GM18526 (cell line): ENCODE data around the gene FAM234B.

Source experiments
- POLR2A ChIP-seq: IDR thresholded peaks from 3 replicates; pipeline ENCODE4 v1.6.1; 2011; ENCODE audit not compliant: insufficient read length; ENCODE audit errors: extremely low read depth

The FAM234B gene

DNA sequence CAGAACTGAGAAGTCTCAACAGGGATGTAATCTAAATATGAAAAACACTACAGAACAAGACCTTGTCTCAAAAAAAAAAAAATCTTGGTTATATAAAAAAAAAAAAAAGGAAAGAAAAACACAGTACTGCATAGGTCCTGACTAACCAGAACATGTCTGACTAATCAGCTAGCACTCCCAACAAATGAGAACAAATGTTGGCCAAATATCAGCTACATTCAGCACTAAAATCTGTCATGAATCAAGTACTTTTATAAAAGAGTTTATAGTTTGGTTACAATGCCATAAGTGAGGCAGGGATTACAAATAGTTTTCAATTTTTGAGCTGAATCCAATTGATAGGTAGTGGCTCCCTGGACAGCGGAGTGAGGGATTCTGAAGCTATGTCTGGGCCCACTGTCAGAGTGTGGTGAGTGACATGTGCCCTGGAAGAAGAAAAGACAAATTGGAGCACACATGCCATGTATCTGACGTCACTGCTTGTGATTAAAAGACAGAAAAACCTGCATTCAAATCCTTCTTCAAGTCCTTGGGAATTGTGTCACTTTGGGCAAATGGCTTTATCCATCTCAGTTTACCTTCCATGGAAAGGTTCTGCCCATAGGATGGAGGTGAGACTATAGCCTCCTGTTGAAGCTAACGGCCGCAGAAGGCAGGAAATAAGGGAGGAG lies 5.6 kb upstream of the FAM234B start:
- no peak for TF ChIP-seq POLR2A

DNA sequence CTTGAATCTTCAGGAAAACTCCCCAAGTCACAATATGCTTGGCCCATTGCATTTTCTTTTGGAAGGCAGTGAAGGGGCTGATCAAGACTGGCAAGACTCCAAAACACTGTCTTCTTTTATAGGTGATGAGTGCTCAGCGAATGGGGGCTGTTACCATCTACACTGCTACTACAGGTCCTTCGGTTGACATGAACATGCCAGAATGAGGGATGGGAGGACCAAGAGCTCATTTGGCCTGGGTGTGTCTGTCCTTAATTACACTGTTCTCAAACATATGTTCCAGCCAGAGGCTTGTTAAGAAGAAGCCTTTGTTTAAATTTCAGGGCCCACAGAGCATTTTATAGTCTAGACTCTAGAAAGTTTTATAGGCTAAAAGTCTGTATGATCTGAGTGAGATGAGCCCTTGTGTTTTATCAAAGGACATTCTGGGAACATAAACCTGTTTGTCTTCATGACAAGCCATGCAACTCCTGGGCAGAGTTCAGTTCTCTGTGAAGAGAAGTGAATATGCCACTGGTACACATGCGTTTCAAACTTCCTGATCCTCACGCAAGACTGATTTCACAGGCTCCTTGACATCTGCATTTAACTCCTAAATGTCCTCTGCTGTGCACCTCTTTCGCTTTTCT lies 4.7 kb upstream of the FAM234B start:
- no peak for TF ChIP-seq POLR2A

DNA sequence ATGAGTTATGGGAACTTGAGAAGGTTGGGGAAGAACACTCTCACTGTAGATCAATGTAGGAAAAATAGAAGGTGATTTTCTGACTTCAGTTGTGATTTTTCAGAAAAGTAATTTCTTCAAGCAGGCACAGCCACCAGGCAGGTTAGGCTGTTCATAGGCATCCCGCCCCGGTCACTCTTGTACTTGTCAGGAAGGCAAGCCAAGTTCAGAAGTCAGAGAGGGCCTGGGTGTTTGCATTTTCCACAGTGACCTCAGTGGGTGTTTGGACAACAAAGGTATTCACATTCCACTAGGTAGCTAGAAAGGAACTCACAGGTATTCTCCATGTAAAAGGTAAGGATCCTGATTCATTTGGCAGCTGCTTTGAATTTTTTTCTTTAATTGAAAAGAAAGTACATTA lies 3.0 kb upstream of the FAM234B start:
- TF ChIP-seq POLR2A: no peak

DNA sequence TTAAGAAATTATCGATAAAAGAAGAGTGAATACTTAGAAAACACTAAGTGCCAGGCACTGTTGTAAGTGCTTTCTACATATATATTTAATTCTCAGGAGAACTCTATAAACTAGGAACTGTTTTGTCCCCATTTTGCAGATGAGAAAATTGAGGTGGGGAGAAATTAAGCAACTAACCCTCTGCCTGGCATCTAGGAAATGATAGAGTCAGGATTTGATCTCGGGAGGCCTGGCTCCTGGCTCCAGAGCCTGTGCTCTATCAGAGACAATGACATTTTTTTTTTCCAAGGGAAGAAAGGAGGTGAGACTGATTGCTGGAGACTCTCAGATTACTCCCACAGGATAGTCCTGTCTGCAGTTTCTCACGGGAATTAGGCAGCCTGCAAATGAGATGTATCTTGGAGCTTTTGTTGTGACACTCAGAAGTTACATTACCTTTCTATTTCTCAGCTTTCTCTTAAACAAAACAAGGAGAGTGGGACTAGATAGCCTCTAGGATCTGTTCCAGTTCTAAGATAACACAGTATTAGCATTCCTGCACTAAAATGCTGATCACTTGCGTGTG lies 1.4 kb upstream of the FAM234B start:
- TF ChIP-seq POLR2A: no peak

DNA sequence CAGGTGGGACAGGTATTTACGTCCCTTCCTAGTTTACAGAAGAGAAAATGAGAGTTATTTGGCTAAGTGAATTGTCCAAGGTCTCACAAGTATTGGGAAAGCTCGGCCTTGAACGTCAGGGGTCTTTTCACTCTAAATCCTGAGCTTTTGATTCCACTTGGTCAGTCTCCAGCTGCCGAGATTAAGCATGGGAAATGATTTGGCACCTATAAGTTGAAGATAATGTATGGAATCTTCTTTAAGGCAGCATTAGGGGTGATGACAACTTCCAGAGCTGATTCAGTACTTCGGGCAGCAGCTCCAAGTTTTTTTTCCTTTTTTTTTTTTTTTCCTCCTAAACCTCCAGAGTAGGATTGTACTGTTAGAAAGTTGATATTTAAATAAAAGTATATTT lies 722 bp downstream of the FAM234B start:
- TF ChIP-seq POLR2A: no peak

DNA sequence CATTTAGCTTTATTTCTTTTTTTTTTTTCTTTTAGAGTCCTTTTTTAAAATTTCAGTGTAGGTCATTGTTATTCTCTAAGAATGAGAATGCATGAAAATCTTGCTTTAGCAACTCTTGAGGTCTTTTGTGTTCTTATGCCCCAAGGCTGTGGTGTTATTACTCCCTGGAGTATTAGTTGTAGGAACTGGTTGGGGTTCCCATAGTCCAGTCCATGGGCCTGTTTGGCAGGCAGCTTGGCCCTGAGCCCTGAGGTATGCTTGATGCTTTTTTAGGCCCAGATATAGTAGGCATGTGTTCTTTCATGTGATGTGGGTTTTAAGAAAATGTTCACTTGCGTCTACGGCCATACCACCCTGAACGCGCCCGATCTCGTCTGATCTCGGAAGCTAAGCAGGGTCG lies 1.6 kb downstream of the FAM234B start:
- no peak for TF ChIP-seq POLR2A

DNA sequence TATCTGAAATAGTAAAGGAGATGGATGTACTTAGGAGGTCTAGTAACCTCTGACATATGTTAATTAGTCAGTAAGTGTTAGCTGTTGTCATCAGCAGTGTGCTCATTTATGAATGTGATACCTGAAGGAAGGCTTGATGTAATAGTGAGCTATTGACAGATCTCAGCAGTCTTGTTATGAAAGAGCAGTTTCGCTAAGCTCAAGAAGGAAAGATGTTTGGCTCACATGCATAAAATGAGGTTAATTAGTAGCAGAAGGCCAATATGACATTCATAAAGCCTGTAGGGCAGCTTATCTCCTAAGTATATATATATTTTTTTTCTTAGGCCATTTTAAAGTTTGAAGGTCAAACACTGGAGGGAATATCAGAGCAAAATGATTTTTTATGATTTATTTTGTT lies 2.8 kb downstream of the FAM234B start:
- no peak for TF ChIP-seq POLR2A

DNA sequence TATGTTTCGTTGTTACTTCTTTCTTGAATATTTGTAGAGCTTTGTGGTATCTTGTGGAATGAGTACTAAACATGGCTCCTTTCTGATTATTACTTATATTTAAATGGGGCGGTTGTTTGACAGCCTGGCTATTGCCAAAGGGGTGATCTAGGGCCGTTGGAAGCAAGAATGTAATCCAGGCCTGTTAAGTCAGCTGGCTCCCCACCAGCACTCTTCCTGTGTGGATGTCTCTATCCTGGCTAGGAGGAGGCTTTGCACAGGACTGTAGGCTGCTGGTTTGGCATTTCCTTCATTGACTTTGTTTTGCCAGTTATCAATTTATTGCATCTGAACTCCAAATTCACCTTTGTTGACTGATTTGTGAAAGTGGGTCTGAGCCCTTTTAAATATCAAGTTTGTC lies 5.6 kb downstream of the FAM234B start:
- TF ChIP-seq POLR2A: no peak

DNA sequence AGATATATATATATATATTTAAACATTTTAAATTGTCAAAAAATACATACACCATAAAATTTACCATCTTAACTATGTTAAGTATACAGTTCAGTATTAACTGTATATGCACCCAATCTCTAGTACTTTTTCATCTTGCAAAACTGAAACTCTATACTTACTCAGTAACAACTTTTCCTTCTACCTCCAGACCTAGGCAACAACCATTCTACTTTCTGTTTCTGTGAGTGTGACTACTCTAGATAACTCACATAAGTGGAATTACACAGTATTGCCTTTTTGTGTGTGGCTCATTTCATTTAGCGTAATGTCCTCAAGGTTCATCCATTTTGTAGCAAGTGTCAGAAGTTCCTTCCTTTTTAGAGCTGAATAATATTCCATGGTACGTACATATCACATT lies 8.2 kb downstream of the FAM234B start:
- no peak for TF ChIP-seq POLR2A

DNA sequence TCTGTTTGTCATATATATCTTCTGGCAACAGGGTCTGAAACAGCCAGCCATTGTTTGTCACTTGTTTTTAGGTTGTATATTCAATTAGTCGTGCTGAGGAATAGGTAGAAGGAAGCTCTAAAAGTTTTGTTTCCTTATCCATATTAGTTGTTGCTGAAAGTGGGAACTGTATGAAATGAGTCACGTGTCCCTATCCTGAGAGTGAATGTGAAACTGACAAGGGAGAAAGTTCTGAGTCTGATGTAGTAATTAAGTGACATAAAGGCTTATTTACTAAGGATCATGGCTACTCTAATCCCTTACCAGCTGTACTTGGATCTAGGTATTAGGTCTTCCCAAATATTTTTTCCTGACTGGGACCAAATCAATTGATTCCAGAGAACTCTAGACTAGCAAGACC lies 16.4 kb downstream of the FAM234B start:
- TF ChIP-seq POLR2A: no peak

DNA sequence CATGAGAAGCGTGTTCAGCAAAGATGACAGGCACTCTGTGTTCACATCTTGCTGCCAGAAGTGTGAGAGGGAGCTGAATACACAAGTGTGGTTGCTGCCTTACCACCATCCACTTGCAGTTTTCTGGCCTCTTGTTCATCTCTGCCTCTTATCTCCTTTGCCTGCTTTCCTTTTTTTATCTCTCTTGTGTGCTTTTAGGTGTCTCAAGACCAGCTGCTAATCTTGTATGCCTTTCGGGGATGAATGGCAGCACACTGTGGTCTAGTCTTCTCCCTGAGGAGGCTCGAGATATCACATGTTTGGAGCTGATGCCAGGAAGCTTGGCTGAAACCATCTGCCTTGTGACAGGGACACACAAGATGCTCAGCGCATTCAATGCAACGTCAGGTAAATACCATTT lies 17.2 kb downstream of the FAM234B start:
- TF ChIP-seq POLR2A: no peak

DNA sequence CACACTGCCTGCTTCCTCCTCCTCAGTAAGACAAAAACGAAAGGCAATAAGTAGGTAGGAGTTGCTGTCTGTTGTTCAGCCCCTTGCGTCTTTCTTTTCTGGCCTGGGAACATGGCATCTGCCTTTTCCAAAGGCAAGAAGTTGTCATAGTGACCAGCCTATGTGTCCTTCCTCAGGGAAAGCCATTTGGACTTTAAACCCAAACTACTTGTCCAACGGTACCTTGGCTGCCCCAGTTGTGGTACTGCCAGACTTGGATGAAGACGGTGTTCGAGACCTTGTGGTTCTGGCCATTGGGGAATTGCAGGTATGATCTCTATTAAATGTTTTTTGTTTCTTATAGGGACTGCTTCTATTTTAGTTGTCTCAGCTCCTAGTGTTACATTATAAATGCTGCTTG lies 18.5 kb downstream of the FAM234B start:
- TF ChIP-seq POLR2A: no peak

DNA sequence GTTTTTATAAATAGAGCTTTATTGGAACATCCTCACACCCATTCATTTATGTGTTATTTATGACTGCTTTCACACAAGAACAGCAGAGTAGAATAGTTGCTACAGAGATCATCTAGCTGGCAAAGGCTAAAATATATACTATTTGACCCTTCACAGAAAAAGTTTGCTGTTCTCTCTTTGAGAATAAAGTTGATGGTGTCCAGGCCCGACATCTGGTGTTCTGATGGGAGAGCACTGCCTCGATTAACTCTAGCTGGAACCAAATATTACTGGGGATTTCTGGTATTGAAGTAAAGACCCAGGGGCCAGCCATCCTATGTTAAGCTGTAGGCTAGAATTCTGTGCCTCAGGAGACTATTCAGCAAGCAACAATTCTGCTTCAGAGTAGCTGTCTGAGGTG lies 21.8 kb downstream of the FAM234B start:
- TF ChIP-seq POLR2A: no peak

DNA sequence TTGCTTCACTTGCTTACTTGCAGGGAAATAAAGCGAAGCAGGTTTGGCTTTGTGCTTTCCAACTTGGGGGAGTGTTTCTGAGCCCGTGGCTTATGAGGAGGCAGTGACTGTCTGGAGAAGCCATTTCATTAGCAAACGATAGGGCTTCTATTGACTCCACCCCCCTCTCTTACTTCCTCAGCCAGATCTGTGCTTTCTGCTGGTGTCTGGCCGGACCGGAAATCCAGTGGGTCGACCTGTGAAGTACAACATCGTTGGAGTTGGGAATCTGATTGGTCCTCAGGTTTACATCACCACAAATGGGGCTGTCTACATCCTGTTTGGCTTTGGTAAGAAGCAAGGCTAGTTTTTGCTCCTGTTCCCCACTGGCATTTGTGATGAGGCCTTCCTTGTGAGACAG lies 22.3 kb downstream of the FAM234B start:
- no peak for TF ChIP-seq POLR2A

DNA sequence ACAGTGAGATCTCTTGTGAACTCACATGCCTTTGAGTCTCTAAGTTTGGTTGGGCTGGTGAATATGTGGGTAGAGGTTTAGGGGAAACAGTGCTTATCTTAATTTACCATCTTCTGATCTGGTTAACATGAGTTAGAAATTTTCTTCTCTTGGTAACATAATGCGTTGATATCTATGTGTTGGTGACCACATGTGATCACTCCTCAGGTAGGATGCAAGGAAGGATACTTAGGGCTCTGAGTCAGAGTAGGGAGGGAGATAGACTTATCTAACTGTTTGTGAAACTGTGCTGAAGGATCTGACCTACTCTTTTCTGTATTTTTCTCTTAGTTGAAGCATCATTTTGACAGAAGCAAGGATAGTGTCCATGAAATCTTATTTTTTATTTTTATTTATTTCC lies 23.1 kb downstream of the FAM234B start:
- no peak for TF ChIP-seq POLR2A

DNA sequence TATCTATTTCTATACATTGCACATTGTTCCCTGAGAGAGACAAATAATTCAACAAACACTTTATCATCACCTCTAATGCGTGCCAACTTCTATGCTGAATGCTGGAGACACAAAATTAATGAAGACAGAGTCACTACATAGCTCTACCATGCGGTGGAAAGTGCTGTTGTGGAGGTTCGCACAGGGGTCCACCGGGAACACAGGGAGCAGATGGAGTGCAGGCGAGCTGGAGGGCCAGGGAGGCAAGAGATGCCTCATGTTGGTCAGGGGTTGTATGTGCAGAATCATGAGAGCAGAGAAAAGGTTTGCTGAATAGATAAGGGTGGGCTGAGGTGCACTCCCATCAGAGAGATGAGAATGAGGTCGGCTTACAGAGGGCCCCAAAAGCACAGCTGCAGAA lies 25.2 kb downstream of the FAM234B start:
- TF ChIP-seq POLR2A: no peak
